Measurements from ENCODE around the gene JAZF1.
"Not testable (repeated sequence)": the region's sequence is repeated elsewhere in the genome, so short reads cannot be mapped to it uniquely, and the experiment has no call there.

JAZF1 gene

GRCh38 chr7:27856703-27857485 lies 323.7 kb downstream of the JAZF1 start:
- DNase-seq = not testable (repeated sequence)

GRCh38 chr7:27850531-27850930 lies 330.1 kb downstream of the JAZF1 start:
- no peak for DNase-seq

GRCh38 chr7:27846388-27846787 lies 334.2 kb downstream of the JAZF1 start:
- no peak for DNase-seq

- no peak for DNase-seq
These were observed 336.9 kb downstream of the JAZF1 start for GRCh38 chr7:27843584-27844305.

- DNase-seq = no peak
These were observed 337.7 kb downstream of the JAZF1 start for GRCh38 chr7:27842851-27843250.

GRCh38 chr7:27842094-27842692 lies 338.4 kb downstream of the JAZF1 start:
- no peak for DNase-seq

GRCh38 chr7:27840760-27841364 lies 339.7 kb downstream of the JAZF1 start:
- no peak for DNase-seq

GRCh38 chr7:27840313-27840712 lies 340.3 kb downstream of the JAZF1 start:
- peak; percentile 42 for DNase-seq

- no peak for DNase-seq
These were observed 341.5 kb downstream of the JAZF1 start for GRCh38 chr7:27839099-27839498.

GRCh38 chr7:27836536-27836935 lies 344.1 kb downstream of the JAZF1 start:
- DNase-seq = no peak

- DNase-seq = no peak
These were observed 345.2 kb downstream of the JAZF1 start for GRCh38 chr7:27835376-27835775.

- DNase-seq = no peak
These were observed 346.2 kb downstream of the JAZF1 start for GRCh38 chr7:27834179-27834921.

GRCh38 chr7:27826357-27826756 lies 354.2 kb downstream of the JAZF1 start:
- DNase-seq = no peak

GRCh38 chr7:27825891-27826290 lies 354.7 kb downstream of the JAZF1 start:
- DNase-seq = no peak

GRCh38 chr7:27822245-27822644 lies 358.4 kb downstream of the JAZF1 start:
- no peak for DNase-seq

- no peak for DNase-seq
These were observed 367.9 kb downstream of the JAZF1 start for GRCh38 chr7:27812706-27813105.

GRCh38 chr7:27810186-27810585 lies 370.4 kb downstream of the JAZF1 start:
- DNase-seq = no peak

GRCh38 chr7:27808626-27809025 lies 372.0 kb downstream of the JAZF1 start:
- no peak for DNase-seq

GRCh38 chr7:27804139-27804538 lies 376.5 kb downstream of the JAZF1 start:
- DNase-seq = no peak

- no peak for DNase-seq
These were observed 377.6 kb downstream of the JAZF1 start for GRCh38 chr7:27802999-27803398.

- DNase-seq = no peak
These were observed 381.4 kb downstream of the JAZF1 start for GRCh38 chr7:27799212-27799611.

GRCh38 chr7:27795977-27796376 lies 384.6 kb downstream of the JAZF1 start:
- DNase-seq = no peak

GRCh38 chr7:27793780-27794179 lies 386.8 kb downstream of the JAZF1 start:
- no peak for DNase-seq

Data from activated CD8-positive, alpha-beta memory T cell treated with anti-CD3 and anti-CD28 coated beads, Interleukin-2, amount 50 U/mL, for 4 hours (primary cell).